WTC11 (cell line): ENCODE data around the gene KIF6. TPM values are rescaled to one million over a fixed set of nuclear protein-coding genes. Genes with fewer than 3 reads are reported as not detected.

Source experiments
- ATAC-seq: fragments of 200-7000 bp; cut with Tn5 transposase; 2 replicates; pipeline ENCODE4 v1.10.0; 2021; ENCODE audit warnings: mild to moderate bottlenecking, moderate library complexity
- CTCF ChIA-PET: fragments of 300-600 bp; sonication (Branson Sonifier 250); formaldehyde crosslinking; loops from one replicate; lab custom pipeline; 2021; ENCODE audit warnings: antibody characterized with exemption; lab: Charles Lee
- POLR2A ChIA-PET: fragments of 350-600 bp; sonication (Branson Sonifier 250); formaldehyde crosslinking; loops from one replicate; lab custom pipeline; 2021; ENCODE audit warnings: antibody characterized with exemption; lab: Charles Lee
- DNase-seq: peaks from one replicate; pipeline ENCODE4 v3.0.0; 2021; ENCODE audit warnings: low spot score
- H3K27ac Mint-ChIP-seq: 2 replicates; pipeline ENCODE4 v1.8.0; 2021; ENCODE audit warnings: mixed read lengths
- H3K27me3 Mint-ChIP-seq: 2 replicates; pipeline ENCODE4 v1.8.0; 2021; ENCODE audit warnings: low read depth, mild to moderate bottlenecking, moderate library complexity, mixed read lengths
- H3K36me3 Mint-ChIP-seq: 2 replicates; pipeline ENCODE4 v1.8.0; 2021; ENCODE audit warnings: mixed read lengths
- H3K4me1 Mint-ChIP-seq: 2 replicates; pipeline ENCODE4 v1.8.0; 2022; ENCODE audit warnings: mixed read lengths
- H3K4me3 Mint-ChIP-seq: 2 replicates; pipeline ENCODE4 v1.8.0; 2021; ENCODE audit warnings: mild to moderate bottlenecking, moderate library complexity, mixed read lengths
- H3K9me3 Mint-ChIP-seq: 2 replicates; pipeline ENCODE4 v1.8.0; 2021; ENCODE audit warnings: mixed read lengths
- FOXP1 ChIP-seq: sonication (generic); formaldehyde crosslinking; IDR thresholded peaks from 2 replicates; pipeline ENCODE4 v1.8.0; 2022; ENCODE audit warnings: missing genetic modification reagents, mild to moderate bottlenecking, moderate library complexity, borderline replicate concordance
- GRHL2 ChIP-seq: fragments of 250-450 bp; sonication (Bioruptor Pico); IDR thresholded peaks from 2 replicates; pipeline ENCODE4 v1.8.0; 2022; ENCODE audit warnings: mild to moderate bottlenecking, moderate library complexity; ENCODE audit not compliant: insufficient replicate concordance, severe bottlenecking
- GTF2I ChIP-seq: fragments of 250-450 bp; sonication (Bioruptor Pico); conservative IDR thresholded peaks from 2 replicates; pipeline ENCODE4 v1.4.0; 2021; ENCODE audit warnings: mild to moderate bottlenecking
- JAZF1 ChIP-seq: fragments of 250-450 bp; sonication (Bioruptor Pico); IDR thresholded peaks from 2 replicates; pipeline ENCODE4 v1.9.0; 2021; ENCODE audit warnings: moderate library complexity, mild to moderate bottlenecking, inconsistent platforms
- KAT7 ChIP-seq: sonication (generic); formaldehyde crosslinking; IDR thresholded peaks from 2 replicates; pipeline ENCODE4 v1.8.1; 2023; ENCODE audit warnings: missing genetic modification reagents, mild to moderate bottlenecking, borderline replicate concordance
- NR2C2 ChIP-seq: sonication (generic); formaldehyde crosslinking; IDR thresholded peaks from 2 replicates; pipeline ENCODE4 v1.8.0; 2022; ENCODE audit warnings: mild to moderate bottlenecking, missing genetic modification reagents
- NR3C1 ChIP-seq: sonication (generic); formaldehyde crosslinking; conservative IDR thresholded peaks from 2 replicates; pipeline ENCODE4 v1.8.1; 2023; ENCODE audit warnings: low read depth, mild to moderate bottlenecking, missing genetic modification reagents
- PREB ChIP-seq: sonication (generic); formaldehyde crosslinking; IDR thresholded peaks from 2 replicates; pipeline ENCODE4 v1.8.1; 2022; ENCODE audit warnings: mild to moderate bottlenecking, missing genetic modification reagents, moderate library complexity, borderline replicate concordance
- SMAD3 ChIP-seq: sonication (generic); formaldehyde crosslinking; IDR thresholded peaks from 2 replicates; pipeline ENCODE4 v1.8.0; 2022; ENCODE audit warnings: missing genetic modification reagents, mild to moderate bottlenecking, borderline replicate concordance
- TCF7 ChIP-seq: sonication (generic); formaldehyde crosslinking; IDR thresholded peaks from 2 replicates; pipeline ENCODE4 v1.8.0; 2022; ENCODE audit warnings: mild to moderate bottlenecking, low read depth, missing genetic modification reagents, moderate library complexity
- ZBTB21 ChIP-seq: sonication (generic); formaldehyde crosslinking; IDR thresholded peaks from 2 replicates; pipeline ENCODE4 v1.8.1; 2023; ENCODE audit warnings: mild to moderate bottlenecking, missing genetic modification reagents, borderline replicate concordance
- ZBTB43 ChIP-seq: sonication (generic); formaldehyde crosslinking; IDR thresholded peaks from 2 replicates; pipeline ENCODE4 v1.8.1; 2023; ENCODE audit warnings: mild to moderate bottlenecking, missing genetic modification reagents
- ZNF121 ChIP-seq: sonication (generic); formaldehyde crosslinking; IDR thresholded peaks from 2 replicates; pipeline ENCODE4 v1.8.0; 2023; ENCODE audit warnings: missing genetic modification reagents
- ZNF317 ChIP-seq: sonication (generic); formaldehyde crosslinking; IDR thresholded peaks from 2 replicates; pipeline ENCODE4 v1.8.1; 2023; ENCODE audit warnings: low read depth, mild to moderate bottlenecking, moderate library complexity, missing genetic modification reagents, borderline replicate concordance
- total RNA-seq: library from RNA; stranded (reverse); gene quantifications from 3 replicates; pipeline ENCODE4 v1.2.3, GENCODE V29; 2021
- TF ChIP-seq, protein P1 (sequence below): sonication (generic); formaldehyde crosslinking; IDR thresholded peaks from 2 replicates; pipeline ENCODE4 v1.8.0; 2023; ENCODE audit warnings: mild to moderate bottlenecking, missing genetic modification reagents
- TF ChIP-seq, protein P2 (sequence below): fragments of 250-450 bp; sonication (Bioruptor Pico); IDR thresholded peaks from 2 replicates; pipeline ENCODE4 v2.1.2; 2022; ENCODE audit warnings: mild to moderate bottlenecking, moderate library complexity
- TF ChIP-seq, protein P3 (sequence below): sonication (generic); formaldehyde crosslinking; IDR thresholded peaks from 2 replicates; pipeline ENCODE4 v1.8.1; 2022; ENCODE audit warnings: mild to moderate bottlenecking, moderate library complexity, missing genetic modification reagents

KIF6 gene
- total RNA-seq, 1 experiment from 2014 or later = 0.57 TPM

DNA sequence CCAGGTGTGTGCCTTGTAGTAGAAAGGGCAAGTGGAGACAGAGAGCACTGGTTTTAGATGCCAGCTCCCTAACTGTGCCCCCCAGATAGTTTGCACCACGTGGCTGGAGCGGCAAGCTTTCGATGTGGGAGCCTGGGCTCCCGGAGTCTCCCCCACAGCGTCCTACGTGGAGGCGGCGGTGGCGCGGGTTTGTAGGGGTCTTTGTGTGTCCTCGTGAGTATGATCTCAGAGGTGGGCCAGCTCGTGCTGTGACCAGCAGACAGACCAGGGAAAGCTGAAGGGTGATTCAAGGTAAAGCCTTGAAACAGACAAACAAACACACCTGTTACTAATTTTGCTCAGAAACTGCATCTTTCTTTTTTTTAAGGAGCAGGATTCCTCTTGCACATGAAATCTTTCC lies 397.1 kb downstream of the KIF6 start:
- no peak for ATAC-seq
- TF ChIP-seq, protein P1, sequence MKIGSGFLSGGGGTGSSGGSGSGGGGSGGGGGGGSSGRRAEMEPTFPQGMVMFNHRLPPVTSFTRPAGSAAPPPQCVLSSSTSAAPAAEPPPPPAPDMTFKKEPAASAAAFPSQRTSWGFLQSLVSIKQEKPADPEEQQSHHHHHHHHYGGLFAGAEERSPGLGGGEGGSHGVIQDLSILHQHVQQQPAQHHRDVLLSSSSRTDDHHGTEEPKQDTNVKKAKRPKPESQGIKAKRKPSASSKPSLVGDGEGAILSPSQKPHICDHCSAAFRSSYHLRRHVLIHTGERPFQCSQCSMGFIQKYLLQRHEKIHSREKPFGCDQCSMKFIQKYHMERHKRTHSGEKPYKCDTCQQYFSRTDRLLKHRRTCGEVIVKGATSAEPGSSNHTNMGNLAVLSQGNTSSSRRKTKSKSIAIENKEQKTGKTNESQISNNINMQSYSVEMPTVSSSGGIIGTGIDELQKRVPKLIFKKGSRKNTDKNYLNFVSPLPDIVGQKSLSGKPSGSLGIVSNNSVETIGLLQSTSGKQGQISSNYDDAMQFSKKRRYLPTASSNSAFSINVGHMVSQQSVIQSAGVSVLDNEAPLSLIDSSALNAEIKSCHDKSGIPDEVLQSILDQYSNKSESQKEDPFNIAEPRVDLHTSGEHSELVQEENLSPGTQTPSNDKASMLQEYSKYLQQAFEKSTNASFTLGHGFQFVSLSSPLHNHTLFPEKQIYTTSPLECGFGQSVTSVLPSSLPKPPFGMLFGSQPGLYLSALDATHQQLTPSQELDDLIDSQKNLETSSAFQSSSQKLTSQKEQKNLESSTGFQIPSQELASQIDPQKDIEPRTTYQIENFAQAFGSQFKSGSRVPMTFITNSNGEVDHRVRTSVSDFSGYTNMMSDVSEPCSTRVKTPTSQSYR (CRISPR knock-in tag) = no peak
- TF ChIP-seq SMAD3 (CRISPR knock-in tag) (no peak), JAZF1 (CRISPR knock-in tag) (no peak), TCF7 (CRISPR knock-in tag) (no peak)
- Mint-ChIP-seq H3K27ac (no peak overlapping the region), H3K9me3 (no peaks in the 10 kb centered on the region), H3K27me3 (peaks cover 5% of the 10 kb centered on the region; the same call in 1 of the 2 replicates), H3K4me1 (no peaks in the 10 kb centered on the region), H3K4me3 (no peak overlapping the region), H3K36me3 (no peaks in the 10 kb centered on the region)
- ChIA-PET POLR2A (no interaction called here), CTCF (interaction anchor here (1.8 kb wide), 1 partner anchor 34 kb away, joined by 4 read pairs; no protein-coding TSS in a partner anchor)
- no peak for DNase-seq

- ATAC-seq = no peak
- H3K9me3 Mint-ChIP-seq = no peaks in the 10 kb centered on the region
- H3K27me3 Mint-ChIP-seq = peaks cover 5% of the 10 kb centered on the region; the same call in 1 of the 2 replicates
- no peaks in the 10 kb centered on the region for H3K36me3 Mint-ChIP-seq
- no peak overlapping the region for H3K4me3 Mint-ChIP-seq
- TF ChIP-seq GTF2I = no peak
- no peak for TF ChIP-seq ZBTB43 (CRISPR knock-in tag)
- no peak for TF ChIP-seq TCF7 (CRISPR knock-in tag)
- no peak for TF ChIP-seq KAT7 (CRISPR knock-in tag)
- H3K4me1 Mint-ChIP-seq = no peaks in the 10 kb centered on the region
- CTCF ChIA-PET = interaction anchor here (1.8 kb wide), 1 partner anchor 34 kb away, joined by 4 read pairs; no protein-coding TSS in a partner anchor
- no peak overlapping the region for H3K27ac Mint-ChIP-seq
- no peak for DNase-seq
- POLR2A ChIA-PET = no interaction called here
Observed at GRCh38 chr6:39327507-39327906, 397.7 kb downstream of the KIF6 start.

DNA sequence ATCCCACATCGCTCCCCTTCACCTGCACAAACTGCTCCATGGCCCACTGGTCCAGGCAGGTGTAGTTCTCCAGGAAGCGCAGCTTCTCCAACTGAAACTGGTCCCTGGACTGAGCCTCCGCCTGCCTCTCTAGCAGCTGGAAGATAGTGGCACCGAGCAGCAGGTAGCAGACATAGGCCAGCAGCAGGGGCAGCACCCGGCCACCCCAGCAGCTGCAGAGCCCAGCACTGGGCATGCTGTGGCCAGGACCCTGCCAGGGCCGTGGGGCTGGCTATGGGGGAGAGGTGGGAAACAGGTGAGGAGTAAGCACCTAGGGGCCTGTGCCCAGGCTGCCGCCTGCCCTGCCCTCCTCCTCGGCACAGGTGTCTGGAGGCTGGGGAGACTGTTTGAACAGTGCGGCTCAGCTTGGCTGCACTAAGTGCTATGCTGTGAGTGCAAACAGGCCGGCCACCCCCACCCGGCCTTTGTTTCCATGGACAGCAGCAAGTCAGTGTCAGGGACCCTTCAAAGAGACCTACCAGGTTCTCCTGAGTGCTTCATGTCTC lies 402.8 kb downstream of the KIF6 start, which contains the start of gene KCNK16:
Gene KCNK16, minus strand, starts transcription at position 397 of the 545 bp plus-strand sequence. Its CDS starts 162 bp downstream, at position 235.
- Mint-ChIP-seq H3K27me3 (peaks cover 15% of the 10 kb centered on the region), H3K4me1 (peaks cover 2% of the 10 kb centered on the region; the same call in 1 of the 2 replicates), H3K27ac (no peak within 1 kb of the TSS), H3K9me3 (peaks cover 4% of the 10 kb centered on the region), H3K36me3 (no peaks in the 10 kb centered on the region), H3K4me3 (no peak within 1 kb of the TSS)
- ChIA-PET POLR2A (interaction anchor here (0.6 kb wide), 1 partner anchor 1306 kb away, joined by 3 read pairs; no protein-coding TSS in a partner anchor), CTCF (interaction anchor here (1.0 to 1.2 kb wide), 2 partner anchors 13 to 20 kb away, joined by 3 to 5 read pairs; no protein-coding TSS in a partner anchor)
- TF ChIP-seq NR3C1 (no peak), NR2C2 (CRISPR knock-in tag) (no peak)
- DNase-seq (no peak), ATAC-seq (no peak)

DNA sequence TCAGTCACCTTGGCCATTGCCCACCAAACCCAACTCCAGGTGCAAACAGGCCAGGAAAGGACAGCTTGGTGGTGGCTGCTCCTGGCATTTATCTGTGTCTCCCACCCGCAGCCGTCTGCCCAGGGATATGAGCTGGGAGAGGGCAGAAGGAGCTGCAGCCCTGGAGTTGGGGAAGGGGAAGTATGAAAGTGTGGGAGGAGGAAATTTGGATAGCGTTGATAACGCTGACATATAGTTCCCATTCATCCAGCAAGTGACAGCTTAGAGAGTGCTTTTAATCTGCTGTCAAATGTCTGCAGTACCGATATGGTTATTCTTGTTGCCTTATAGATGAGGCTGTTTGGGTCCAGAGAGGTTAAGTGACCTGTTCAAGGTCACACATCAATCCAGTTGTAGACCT lies 403.4 kb downstream of the KIF6 start:
- Mint-ChIP-seq H3K9me3 (peaks cover 6% of the 10 kb centered on the region), H3K27me3 (peaks cover 21% of the 10 kb centered on the region), H3K36me3 (no peaks in the 10 kb centered on the region), H3K4me3 (no peak overlapping the region), H3K27ac (no peak overlapping the region), H3K4me1 (peaks cover 2% of the 10 kb centered on the region; the same call in 1 of the 2 replicates)
- ChIA-PET CTCF (interaction anchor here (0.7 to 1.6 kb wide), 5 partner anchors 14 to 233 kb away, joined by 3 to 6 read pairs (median 3); no protein-coding TSS in a partner anchor), POLR2A (interaction anchor here (0.6 kb wide), 1 partner anchor 1306 kb away, joined by 3 read pairs; no protein-coding TSS in a partner anchor)
- TF ChIP-seq GRHL2 (CRISPR knock-in tag) (no peak), ZNF121 (CRISPR knock-in tag) (no peak), SMAD3 (CRISPR knock-in tag) (no peak), GTF2I (no peak), FOXP1 (CRISPR knock-in tag) (no peak), ZNF317 (CRISPR knock-in tag) (no peak), PREB (CRISPR knock-in tag) (no peak), ZBTB21 (no peak), NR3C1 (no peak)
- TF ChIP-seq, protein P2, sequence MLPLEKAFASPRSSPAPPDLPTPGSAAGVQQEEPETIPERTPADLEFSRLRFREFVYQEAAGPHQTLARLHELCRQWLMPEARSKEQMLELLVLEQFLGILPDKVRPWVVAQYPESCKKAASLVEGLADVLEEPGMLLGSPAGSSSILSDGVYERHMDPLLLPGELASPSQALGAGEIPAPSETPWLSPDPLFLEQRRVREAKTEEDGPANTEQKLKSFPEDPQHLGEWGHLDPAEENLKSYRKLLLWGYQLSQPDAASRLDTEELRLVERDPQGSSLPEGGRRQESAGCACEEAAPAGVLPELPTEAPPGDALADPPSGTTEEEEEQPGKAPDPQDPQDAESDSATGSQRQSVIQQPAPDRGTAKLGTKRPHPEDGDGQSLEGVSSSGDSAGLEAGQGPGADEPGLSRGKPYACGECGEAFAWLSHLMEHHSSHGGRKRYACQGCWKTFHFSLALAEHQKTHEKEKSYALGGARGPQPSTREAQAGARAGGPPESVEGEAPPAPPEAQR (CRISPR knock-in tag) = no peak
- TF ChIP-seq, protein P3, sequence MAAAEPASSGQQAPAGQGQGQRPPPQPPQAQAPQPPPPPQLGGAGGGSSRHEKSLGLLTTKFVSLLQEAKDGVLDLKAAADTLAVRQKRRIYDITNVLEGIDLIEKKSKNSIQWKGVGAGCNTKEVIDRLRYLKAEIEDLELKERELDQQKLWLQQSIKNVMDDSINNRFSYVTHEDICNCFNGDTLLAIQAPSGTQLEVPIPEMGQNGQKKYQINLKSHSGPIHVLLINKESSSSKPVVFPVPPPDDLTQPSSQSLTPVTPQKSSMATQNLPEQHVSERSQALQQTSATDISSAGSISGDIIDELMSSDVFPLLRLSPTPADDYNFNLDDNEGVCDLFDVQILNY (CRISPR knock-in tag) = no peak
- ATAC-seq (no peak), DNase-seq (no peak)
